Retina (tissue), 1 donor: Measurements from ENCODE around the gene PHETA2.
"Not testable (repeated sequence)": the region's sequence is repeated elsewhere in the genome, so short reads cannot be mapped to it uniquely, and the experiment has no call there.

ENCODE experiments used
- DNase-seq: peaks from one replicate; pipeline ENCODE4 v3.0.0-alpha.2; 2016

Gene PHETA2

DNA sequence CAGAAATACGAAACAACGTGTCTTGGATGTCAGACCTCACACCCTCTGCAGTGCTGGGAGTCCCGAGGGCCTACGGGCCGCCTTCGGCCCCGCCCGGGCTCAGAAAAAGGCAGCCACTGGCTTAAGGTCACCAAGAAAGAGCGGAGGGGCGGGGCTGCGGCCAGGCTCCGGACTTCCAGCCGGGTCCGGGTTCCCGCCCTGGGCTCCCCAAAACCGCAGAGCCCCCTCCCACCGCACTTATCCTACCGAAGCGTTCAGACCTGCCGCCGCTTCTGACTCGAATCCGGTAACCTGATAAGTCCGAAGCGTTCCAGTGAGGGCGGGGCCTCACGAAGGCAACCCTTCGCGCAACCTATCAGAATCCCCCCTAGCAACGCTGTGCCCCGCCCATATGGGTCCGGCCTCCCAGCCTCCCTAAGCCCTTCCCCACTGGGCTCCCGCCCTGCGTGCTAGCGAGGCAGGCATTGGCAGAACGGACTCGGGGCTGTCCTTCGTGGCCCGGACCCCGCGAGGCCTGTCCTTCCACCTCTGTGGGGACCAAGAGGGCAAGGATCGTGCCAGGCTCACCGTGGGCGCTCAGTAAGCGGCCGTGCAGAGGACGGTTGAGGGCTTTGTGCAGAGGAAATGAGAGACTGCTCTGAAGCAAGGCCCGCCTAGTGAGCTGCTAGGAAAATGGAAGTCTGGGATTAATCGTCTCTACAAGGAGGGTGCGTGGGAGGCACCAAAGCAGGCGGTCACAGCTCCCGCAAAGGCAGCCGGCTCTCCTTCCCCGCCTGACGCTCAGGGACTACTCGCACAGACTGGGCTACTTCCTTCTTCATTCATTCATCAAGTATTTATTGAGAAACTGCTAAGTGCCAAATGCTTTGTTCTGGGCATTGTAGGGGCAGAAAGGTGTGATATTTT, 3.3 kb upstream of the PHETA2 start, which contains the start of gene NAGA:
Gene NAGA, minus strand, starts transcription at position 296 of the 906 bp plus-strand sequence. CDS start 515 bp downstream, outside the sequence.
- peak; percentile 96 for DNase-seq

- not testable (repeated sequence) for DNase-seq
Observed at GRCh38 chr22:42071508-42071907, 2.5 kb upstream of the PHETA2 start.

GRCh38 chr22:42072606-42073330, 1.3 kb upstream of the PHETA2 start:
- DNase-seq = no peak

DNA sequence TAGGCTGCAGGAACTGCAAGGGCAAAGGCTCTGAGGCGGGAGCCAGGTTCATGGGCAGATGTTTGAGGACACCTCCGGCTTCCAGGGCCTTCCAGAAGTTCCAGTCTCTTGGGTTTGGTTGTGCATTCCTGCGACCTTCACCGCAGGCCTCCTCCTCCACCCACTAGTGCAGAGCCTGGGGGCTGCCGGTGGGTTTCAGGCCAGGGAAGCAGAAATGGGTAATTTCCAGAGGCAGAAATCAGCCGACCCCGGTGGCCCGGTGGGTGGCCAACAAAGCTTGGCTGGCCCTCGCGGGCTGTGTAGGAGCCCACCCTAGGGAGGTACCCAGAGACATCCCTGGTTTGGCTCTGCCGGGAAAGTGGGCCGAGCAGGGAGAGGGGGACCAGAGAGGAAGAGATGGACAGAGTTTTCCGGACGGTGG, 417 bp upstream of the PHETA2 start:
- DNase-seq = no peak

DNA sequence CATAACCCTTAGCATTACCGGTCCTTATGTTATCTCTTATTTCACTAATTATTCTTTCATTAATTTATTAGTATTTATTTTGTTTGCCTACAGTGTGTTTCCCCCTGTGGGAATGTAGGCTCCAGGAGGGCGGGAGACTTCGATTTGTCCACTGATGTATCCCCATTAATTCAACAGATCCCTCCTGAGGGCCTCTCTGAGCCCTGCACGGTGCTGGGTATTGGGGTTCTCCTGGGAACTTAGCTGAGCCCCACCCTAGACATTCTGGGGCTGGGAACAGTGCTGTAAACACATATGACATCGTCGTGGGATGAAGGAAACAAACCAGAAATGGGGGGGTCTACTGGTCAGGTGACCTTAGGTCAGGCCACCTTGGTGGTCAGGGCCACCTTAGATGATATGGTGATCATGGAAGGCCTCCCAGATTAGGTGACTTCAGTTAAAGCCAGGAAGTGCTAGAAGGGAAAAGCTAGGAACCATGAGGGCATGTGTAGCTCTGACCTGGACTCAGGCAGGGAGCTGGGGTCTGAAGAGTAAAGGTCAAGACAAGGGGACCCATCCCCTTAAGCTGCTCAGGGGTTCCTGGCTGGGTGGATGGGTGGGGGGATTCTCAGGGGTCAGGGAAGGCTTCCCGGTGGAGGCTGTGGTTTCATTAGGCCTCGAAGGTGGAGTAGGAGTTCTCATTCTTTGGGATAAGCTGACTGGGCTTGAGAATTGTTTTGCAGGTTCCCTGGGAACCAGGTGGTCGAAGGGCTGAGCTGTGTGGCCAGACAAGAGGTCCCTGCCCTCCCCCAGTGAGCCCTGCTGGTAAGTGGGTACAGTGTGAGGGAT, 1.0 kb downstream of the PHETA2 start:
- no peak for DNase-seq

DNA sequence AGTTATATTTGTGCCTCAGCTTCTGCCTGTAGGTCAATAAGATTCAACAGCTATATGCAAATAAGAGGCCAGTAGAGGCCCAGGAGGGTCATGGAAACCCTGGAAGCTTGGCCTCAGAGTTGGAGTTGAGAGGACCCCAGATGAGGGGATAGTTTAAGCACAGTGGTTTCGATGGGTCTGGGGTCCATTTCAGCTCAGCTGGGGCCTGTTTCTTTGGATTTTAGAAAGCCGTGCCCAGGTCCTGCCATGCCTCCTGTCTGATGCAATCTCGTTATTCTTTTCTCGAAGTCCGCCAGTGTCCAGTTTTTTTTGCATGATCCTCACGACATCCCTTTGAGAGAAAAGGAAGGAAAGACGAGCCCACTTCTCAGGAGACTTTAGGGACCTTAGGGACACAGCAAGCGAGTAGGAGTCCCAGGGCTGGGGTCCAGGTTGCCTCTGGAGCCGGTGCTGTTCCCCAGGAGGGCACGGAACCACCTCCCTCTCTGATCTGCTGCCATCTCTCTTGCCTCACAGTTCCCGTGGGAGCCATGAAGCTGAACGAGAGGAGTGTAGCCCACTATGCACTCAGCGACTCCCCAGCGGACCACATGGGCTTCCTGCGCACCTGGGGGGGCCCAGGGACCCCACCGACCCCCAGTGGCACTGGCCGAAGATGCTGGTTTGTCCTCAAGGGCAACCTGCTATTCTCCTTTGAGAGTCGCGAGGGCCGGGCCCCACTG, 2.9 kb downstream of the PHETA2 start:
- DNase-seq = no peak

- no peak for DNase-seq
Observed at GRCh38 chr22:42077486-42078125, 3.6 kb downstream of the PHETA2 start.

GRCh38 chr22:42078469-42079318, 4.6 kb downstream of the PHETA2 start:
- DNase-seq = no peak

GRCh38 chr22:42079319-42080251, 5.5 kb downstream of the PHETA2 start, which contains the start of gene SMDT1:
Gene SMDT1 (plus strand): TSS chr22:42079700. CDS start chr22:42079769, 69 bp downstream.
- peak; percentile 100 for DNase-seq

- no peak for DNase-seq
Observed at GRCh38 chr22:42080287-42080686, 6.2 kb downstream of the PHETA2 start.

GRCh38 chr22:42083119-42083518, 9.1 kb downstream of the PHETA2 start:
- no peak for DNase-seq

DNA sequence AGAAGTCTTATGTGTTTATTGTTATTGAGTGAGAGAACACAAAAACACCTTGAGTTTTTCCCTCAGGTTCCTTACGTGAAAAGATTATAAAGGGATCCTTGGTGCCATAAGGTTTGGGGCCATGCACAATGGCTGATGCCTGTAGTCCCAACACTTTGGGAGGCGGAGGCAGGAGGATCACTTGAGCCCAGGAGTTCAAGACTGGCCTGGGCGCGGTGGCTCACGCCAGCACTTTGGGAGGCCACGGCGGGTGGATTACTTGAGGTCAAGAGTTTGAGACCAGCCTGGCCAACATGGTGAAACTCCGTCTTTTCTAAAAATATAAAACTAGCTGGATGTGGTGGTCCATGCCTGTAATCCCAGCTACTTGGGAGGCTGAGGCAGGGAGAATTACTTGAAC, 10.8 kb downstream of the PHETA2 start:
- DNase-seq = no peak

DNA sequence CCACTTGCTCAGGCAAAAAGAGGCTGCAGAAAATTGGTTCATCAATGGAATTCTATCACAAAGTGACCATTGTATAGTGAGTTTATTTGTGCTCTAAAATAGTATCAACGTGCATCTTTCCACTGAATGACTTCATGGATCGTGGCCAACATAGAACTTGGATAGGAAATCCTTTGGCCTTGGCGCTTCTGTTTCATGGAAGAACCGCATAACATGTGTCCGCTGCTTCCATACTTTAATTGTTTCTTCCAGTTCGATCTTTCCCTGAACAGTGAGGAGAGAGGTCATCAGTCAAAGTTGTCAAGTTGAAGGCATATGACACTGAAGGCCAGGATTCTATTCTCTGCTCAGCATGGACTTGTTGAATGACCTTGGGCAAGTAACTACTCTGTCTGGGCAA, 12.0 kb downstream of the PHETA2 start:
- no peak for DNase-seq

GRCh38 chr22:42090596-42091454, 16.8 kb downstream of the PHETA2 start, which contains the start of gene NDUFA6:
Gene NDUFA6 (minus strand): TSS chr22:42090772. CDS start chr22:42090744, 28 bp downstream.
- DNase-seq = peak; percentile 98

DNA sequence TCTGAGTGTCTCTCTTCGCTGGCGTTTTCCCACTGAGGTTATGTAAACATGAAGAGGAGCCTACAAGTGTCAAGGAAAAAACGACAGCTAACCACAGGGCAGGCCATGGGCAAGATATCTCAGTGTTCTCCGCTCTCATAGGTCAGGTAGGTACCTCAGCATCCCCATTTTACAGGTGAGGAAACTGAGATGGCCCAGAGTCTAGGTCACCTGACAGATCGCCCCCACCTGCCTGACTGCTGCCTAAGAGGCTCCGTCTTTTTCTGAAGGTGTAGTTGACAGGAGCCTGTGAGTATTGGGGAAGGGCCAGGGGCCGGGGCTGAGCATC, 17.4 kb downstream of the PHETA2 start:
- DNase-seq = no peak

DNA sequence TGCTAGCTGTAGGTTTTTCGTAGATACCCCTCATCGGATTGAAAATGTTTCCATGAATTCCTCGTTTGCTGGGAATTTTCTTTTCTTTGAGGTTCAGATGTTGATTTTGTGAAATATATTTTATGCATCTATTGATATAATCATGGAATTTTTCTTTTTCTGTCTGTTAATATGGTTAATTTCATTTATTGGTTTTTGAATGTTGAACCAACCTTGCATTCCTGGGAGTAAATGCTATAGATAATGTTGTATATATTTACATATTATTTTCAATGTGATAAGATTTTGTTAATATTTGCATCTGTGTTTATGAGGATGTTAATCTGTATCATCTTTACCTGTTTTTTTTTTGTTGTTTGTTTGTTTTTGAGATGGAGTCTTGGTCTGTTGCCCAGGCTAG, 27.2 kb downstream of the PHETA2 start:
- no peak for DNase-seq

DNA sequence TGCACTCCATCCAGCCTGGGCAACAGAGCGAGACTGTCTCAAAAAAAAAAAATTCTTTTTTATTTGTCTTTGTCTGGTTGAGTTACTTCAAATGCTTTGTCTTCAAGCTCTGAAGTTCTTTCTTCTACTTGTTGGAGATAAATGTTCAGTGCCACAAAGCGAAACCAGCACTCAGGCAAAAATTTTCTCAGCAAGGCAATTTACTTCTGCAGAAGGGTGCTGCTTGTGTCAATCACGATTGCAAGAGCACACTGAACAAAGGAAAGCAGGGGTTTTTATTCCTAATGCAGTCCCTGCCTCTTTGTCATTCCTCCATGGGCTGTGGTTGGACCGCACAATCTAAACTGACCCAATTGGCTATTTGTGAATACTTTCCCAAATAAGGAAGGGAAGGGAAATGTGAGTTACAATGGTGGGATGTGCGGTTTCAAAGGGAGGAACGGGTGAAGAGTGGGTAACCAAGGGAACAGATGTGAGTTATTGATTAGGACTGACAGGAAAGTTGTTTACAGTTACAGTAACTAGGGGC, 30.3 kb downstream of the PHETA2 start:
- not testable (repeated sequence) for DNase-seq

- no peak for DNase-seq
Observed at GRCh38 chr22:42108848-42109247, 34.8 kb downstream of the PHETA2 start.
